SK-N-SH treated with all-trans-retinoic acid at 6 μM for 48 hours (cell line): ENCODE measurements around the gene GSTP1.

Experiments used
- ATAC-seq: fragments of 200-7000 bp; cut with Tn5 transposase; 3 replicates; pipeline ENCODE4 v1.9.1; 2020; ENCODE audit warnings: mild to moderate bottlenecking, moderate library complexity
- ARNTL ChIP-seq: fragments of 450-650 bp; formaldehyde crosslinking; IDR thresholded peaks from 2 replicates; pipeline ENCODE4 v1.5.0; 2020; ENCODE audit warnings: low read depth, mild to moderate bottlenecking, moderate library complexity, borderline replicate concordance
- CSDC2 ChIP-seq: fragments of 250-450 bp; sonication (Bioruptor Pico); IDR thresholded peaks from 2 replicates; pipeline ENCODE4 v1.5.0; 2020; ENCODE audit warnings: mild to moderate bottlenecking, moderate library complexity
- CSRNP3 ChIP-seq: fragments of 250-450 bp; sonication (Bioruptor Pico); IDR thresholded peaks from 2 replicates; pipeline ENCODE4 v1.5.1; 2021; ENCODE audit warnings: mild to moderate bottlenecking, moderate library complexity
- ESRRG ChIP-seq: fragments of 250-450 bp; sonication (Bioruptor Pico); IDR thresholded peaks from 2 replicates; pipeline ENCODE4 v1.6.1; 2021; ENCODE audit warnings: mild to moderate bottlenecking
- PATZ1 ChIP-seq: fragments of 250-450 bp; sonication (Bioruptor Pico); IDR thresholded peaks from 2 replicates; pipeline ENCODE4 v1.8.0; 2020; ENCODE audit warnings: mild to moderate bottlenecking, moderate library complexity, borderline replicate concordance
- POU6F1 ChIP-seq: fragments of 250-450 bp; sonication (Bioruptor Pico); IDR thresholded peaks from 2 replicates; pipeline ENCODE4 v1.8.0; 2021; ENCODE audit warnings: low read depth, mild to moderate bottlenecking, moderate library complexity, borderline replicate concordance
- RARB ChIP-seq: fragments of 250-450 bp; sonication (Bioruptor Pico); IDR thresholded peaks from 2 replicates; pipeline ENCODE4 v1.8.0; 2021; ENCODE audit warnings: mild to moderate bottlenecking, moderate library complexity
- SNAI2 ChIP-seq: fragments of 250-450 bp; sonication (Bioruptor Pico); IDR thresholded peaks from 2 replicates; pipeline ENCODE4 v1.5.0; 2020; ENCODE audit warnings: mild to moderate bottlenecking, moderate library complexity
- TOX ChIP-seq: fragments of 250-450 bp; sonication (Bioruptor Pico); IDR thresholded peaks from 2 replicates; pipeline ENCODE4 v1.8.0; 2021; ENCODE audit warnings: mild to moderate bottlenecking, moderate library complexity, borderline replicate concordance
- TSHZ2 ChIP-seq: fragments of 250-450 bp; sonication (Bioruptor Pico); IDR thresholded peaks from 2 replicates; pipeline ENCODE4 v1.5.0; 2020; ENCODE audit warnings: mild to moderate bottlenecking, moderate library complexity
- ZC3H10 ChIP-seq: fragments of 250-450 bp; sonication (Bioruptor Pico); IDR thresholded peaks from 2 replicates; pipeline ENCODE4 v1.5.1; 2021; ENCODE audit warnings: mild to moderate bottlenecking, moderate library complexity
- ZFP30 ChIP-seq: fragments of 450-650 bp; formaldehyde crosslinking; IDR thresholded peaks from 2 replicates; pipeline ENCODE4 v1.5.0; 2022; ENCODE audit warnings: mild to moderate bottlenecking, moderate library complexity
- ZNF565 ChIP-seq: fragments of 450-650 bp; formaldehyde crosslinking; conservative IDR thresholded peaks from 2 replicates; pipeline ENCODE4 v1.5.0; 2020; ENCODE audit warnings: low read depth, mild to moderate bottlenecking, moderate library complexity
- ZNF70 ChIP-seq: fragments of 450-650 bp; formaldehyde crosslinking; IDR thresholded peaks from 2 replicates; pipeline ENCODE4 v1.5.0; 2020; ENCODE audit warnings: mild to moderate bottlenecking, moderate library complexity
- ZNF8 ChIP-seq: fragments of 450-650 bp; formaldehyde crosslinking; IDR thresholded peaks from 2 replicates; pipeline ENCODE4 v1.5.0; 2020; ENCODE audit warnings: mild to moderate bottlenecking, moderate library complexity

The GSTP1 gene

GRCh38 chr11:67581469-67581868 lies 2.1 kb upstream of the GSTP1 start:
- no peak for ATAC-seq
- TF ChIP-seq CSDC2 (CRISPR knock-in tag): no peak
- TF ChIP-seq ARNTL (CRISPR knock-in tag): no peak
- no peak for TF ChIP-seq TOX (CRISPR knock-in tag)

GRCh38 chr11:67582011-67582410 lies 1.6 kb upstream of the GSTP1 start:
- ATAC-seq: no peak
- no peak for TF ChIP-seq ARNTL (CRISPR knock-in tag)
- TF ChIP-seq CSDC2 (CRISPR knock-in tag): no peak
- no peak for TF ChIP-seq PATZ1 (CRISPR knock-in tag)
- TF ChIP-seq SNAI2 (CRISPR knock-in tag): no peak
- TF ChIP-seq TSHZ2 (CRISPR knock-in tag): no peak
- no peak for TF ChIP-seq ZNF70
- TF ChIP-seq TOX (CRISPR knock-in tag): no peak
- TF ChIP-seq ZC3H10 (CRISPR knock-in tag): no peak
- no peak for TF ChIP-seq ZNF565 (CRISPR knock-in tag)

GRCh38 chr11:67584205-67584880 lies 731 bp downstream of the GSTP1 start:
- TF ChIP-seq ESRRG (CRISPR knock-in tag): no peak
- no peak for TF ChIP-seq ZNF70
- no peak for TF ChIP-seq POU6F1
- no peak for TF ChIP-seq ZNF565 (CRISPR knock-in tag)
- no peak for TF ChIP-seq CSDC2 (CRISPR knock-in tag)
- no peak for TF ChIP-seq ARNTL (CRISPR knock-in tag)
- no peak for TF ChIP-seq ZNF8 (CRISPR knock-in tag)
- TF ChIP-seq PATZ1 (CRISPR knock-in tag): no peak
- no peak for TF ChIP-seq CSRNP3 (CRISPR knock-in tag)
- no peak for TF ChIP-seq RARB (CRISPR knock-in tag)
- no peak for TF ChIP-seq ZFP30 (CRISPR knock-in tag)
- peak; percentile 61 for ATAC-seq
